ENCODE results near the gene CLMN. TPM values are rescaled to one million over a fixed set of nuclear protein-coding genes. Genes with fewer than 3 reads are reported as not detected.

Gene CLMN
- total and polyA plus RNA-seq, 9 of the 15 experiments (the other 6 are each of a cell fraction or from before 2014, with no cell fraction given) = 0.01 to 0.18 (median 0.07) TPM; not detected in 4

DNA sequence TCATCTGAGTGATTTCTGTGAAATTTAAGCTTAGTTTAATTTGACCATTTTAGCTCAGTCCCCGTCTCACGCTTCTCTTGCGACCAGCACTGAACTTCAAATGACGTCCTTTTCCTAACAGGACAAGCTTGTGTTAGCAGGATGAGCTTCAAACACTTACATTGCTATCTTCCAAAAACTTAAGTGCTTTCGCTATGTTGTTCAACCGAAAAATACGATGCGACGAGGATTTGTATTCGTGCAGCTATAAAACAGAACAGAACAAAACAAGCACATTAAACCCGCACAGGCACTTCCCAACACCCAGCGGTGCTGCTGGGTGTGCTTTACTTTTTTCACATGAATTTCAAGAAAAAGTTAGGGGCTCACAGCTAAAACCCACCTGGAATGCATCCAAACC, 98.2 kb downstream of the CLMN start:
- H4K20me1 ChIP-seq (replicated peaks; ENCODE audit: control insufficient read depth, insufficient read depth, low read length) = no peaks in the 10 kb centered on the region
- peaks cover 14 to 58% of the 10 kb centered on the region in 2 experiments for H3K27me3 ChIP-seq (ENCODE audit: control insufficient read depth in 2 of 2, insufficient read depth in 2 of 2, low read length in 2 of 2)
- in situ Hi-C loops (cut with MboI) = no loop called here
- ChIA-PET POLR2A (no interaction called here), CTCF (ENCODE audit: low intra/inter-chr PET ratio) (no interaction called here)
- no peaks in the 10 kb centered on the region for H3K9me3 ChIP-seq (replicated peaks; ENCODE audit: control insufficient read depth, insufficient read depth, low read depth, low read length)
- H3K27ac ChIP-seq (ENCODE audit: extremely low read depth, low read depth, low read length) = no peak overlapping the region
- no peak overlapping the region for H3K4me2 ChIP-seq (ENCODE audit: insufficient read depth, low read length)
- intact Hi-C loops (cut with micrococcal nuclease) = loop anchor here (10.0 kb wide), 1 partner anchor 213 kb away; no protein-coding TSS in a partner anchor
- ATAC-seq (no peak), DNase-seq (ENCODE audit: extremely low read depth in 1 of 4, low spot score in 3 of 4) (no peak), FAIRE-seq (no peak)
- H3K9ac ChIP-seq (ENCODE audit: insufficient read depth in 1 of 2, low read depth in 2 of 2, low read length in 2 of 2) = no peak overlapping the region
- no peaks in the 10 kb centered on the region for H3K79me2 ChIP-seq (ENCODE audit: control insufficient read depth, insufficient read depth, low read length)
- H3K9me1 ChIP-seq (ENCODE audit: control insufficient read depth, insufficient read depth, low read length) = no peaks in the 10 kb centered on the region
- H3K36me3 ChIP-seq (ENCODE audit: control insufficient read depth, insufficient read depth, low read length) = no peaks in the 10 kb centered on the region
- WGBS (ENCODE audit: insufficient coverage, low coverage, missing lambda C conversion rate) = 0% methylated on average over 12 of the region's 12 CpGs
- TF ChIP-seq PCBP2 (IDR thresholded peaks at IDR 0.05; ENCODE audit: low read depth, low read length, poor library complexity, severe bottlenecking) (no peak), POLR2G (IDR thresholded peaks at IDR 0.05; ENCODE audit: low read depth, low read length) (no peak), TCF7 (IDR thresholded peaks at IDR 0.05; ENCODE audit: borderline replicate concordance) (no peak), ZNF407 (IDR thresholded peaks at IDR 0.05; ENCODE audit: low read depth) (no peak), ATF1 (CRISPR knock-in tag; IDR thresholded peaks at IDR 0.05) (no peak), ATF1 (tag; IDR thresholded peaks at IDR 0.05) (no peak), FOXJ2 (tag; IDR thresholded peaks at IDR 0.05) (no peak), ZNF57 (CRISPR knock-in tag; IDR thresholded peaks at IDR 0.05) (no peak), MEIS2 (IDR thresholded peaks at IDR 0.05; ENCODE audit: partially characterized antibody) (no peak), TGIF2 (CRISPR knock-in tag; IDR thresholded peaks at IDR 0.05) (no peak), JUND (IDR thresholded peaks at IDR 0.05; ENCODE audit: borderline replicate concordance, low read depth, low read length) (no peak), JUND (tag; IDR thresholded peaks at IDR 0.05; ENCODE audit: borderline replicate concordance, low read depth, low read length) (no peak)
- TF ChIP-seq, protein P1, sequence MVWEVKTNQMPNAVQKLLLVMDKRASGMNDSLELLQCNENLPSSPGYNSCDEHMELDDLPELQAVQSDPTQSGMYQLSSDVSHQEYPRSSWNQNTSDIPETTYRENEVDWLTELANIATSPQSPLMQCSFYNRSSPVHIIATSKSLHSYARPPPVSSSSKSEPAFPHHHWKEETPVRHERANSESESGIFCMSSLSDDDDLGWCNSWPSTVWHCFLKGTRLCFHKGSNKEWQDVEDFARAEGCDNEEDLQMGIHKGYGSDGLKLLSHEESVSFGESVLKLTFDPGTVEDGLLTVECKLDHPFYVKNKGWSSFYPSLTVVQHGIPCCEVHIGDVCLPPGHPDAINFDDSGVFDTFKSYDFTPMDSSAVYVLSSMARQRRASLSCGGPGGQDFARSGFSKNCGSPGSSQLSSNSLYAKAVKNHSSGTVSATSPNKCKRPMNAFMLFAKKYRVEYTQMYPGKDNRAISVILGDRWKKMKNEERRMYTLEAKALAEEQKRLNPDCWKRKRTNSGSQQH (CRISPR knock-in tag; IDR thresholded peaks at IDR 0.05) = no peak
- no peak overlapping the region for H2AFZ ChIP-seq (ENCODE audit: low read depth, low read length)
- no TSS peak for BruUV-seq (replicated peaks)
- H3K4me3 ChIP-seq = no peak overlapping the region
- H3K4me1 ChIP-seq (replicated peaks in 1 of 2; ENCODE audit: control insufficient read depth in 2 of 2, insufficient read depth in 2 of 2, low read length in 2 of 2) = no peaks in the 10 kb centered on the region

All from K562 (cell line).